Stimulated activated CD4-positive, alpha-beta T cell treated with anti-CD3 and anti-CD28 coated beads, Interleukin-2, amount 100 ng/mL, for 4 hours (primary cell): ENCODE measurements around the gene RASSF4.

Experiments
- DNase-seq: peaks from one replicate; pipeline ENCODE4 v3.0.0-alpha.2; 2020; ENCODE audit warnings: low read depth

RASSF4 gene

DNA sequence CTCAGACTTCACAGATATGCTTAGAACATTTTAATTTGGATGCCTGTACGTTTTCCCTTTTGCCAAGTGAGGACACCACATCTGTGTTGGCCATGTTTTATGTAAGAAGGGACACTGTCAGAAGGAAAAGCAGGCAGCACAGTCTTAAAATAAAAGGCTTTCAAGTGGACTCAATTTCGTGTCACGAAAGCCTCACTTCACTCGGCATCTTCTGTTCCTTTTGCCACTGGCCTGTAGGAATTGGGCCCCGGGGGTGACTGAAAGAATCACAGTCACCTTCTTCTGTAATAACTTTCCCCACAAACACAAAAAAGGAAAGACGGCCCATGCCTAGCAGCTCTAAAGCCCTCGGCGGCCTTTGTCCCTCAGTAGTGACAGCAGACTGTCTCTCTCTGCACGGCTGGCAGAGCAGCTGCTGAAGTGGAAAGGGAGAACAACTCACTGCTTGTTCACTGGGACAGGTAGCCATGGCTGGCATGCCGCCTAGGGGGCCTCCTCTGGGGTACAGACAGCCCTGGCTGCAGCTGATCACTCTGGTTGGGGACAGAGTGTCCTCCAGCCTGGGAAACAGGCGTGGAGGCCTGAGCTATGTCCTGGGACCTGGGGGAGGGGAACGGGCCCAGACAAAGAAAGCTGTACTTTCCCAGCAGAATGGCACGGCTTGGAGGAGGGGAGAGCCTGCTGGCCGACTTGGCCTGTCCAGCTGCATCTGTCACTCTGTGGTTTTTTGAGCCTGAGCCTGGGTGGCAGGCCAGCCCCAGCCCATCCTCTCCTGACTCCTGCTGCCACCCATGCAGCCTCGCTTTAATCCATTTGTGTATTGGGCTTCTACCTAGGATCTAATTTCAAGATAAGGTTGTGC is 4.4 kb downstream of the RASSF4 start:
- DNase-seq, result no peak

DNA sequence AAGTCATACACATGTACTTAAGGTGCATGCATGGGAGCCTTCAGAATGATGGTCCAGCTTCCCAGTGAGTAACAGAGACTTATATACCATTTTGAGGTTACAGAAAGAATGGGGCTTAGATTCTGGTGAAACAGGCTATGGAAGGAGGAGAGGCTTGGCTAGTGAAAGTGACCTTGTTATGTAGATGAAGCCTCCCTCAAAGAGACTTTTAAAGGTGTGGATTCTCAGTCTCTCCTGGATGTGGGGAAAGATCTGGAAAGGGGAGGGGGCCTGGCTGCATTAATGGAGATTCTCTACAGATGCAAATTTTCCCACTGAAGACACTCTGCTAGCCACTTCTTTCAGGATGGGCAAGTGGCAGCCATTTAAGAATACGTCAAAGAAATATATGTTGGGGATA is 5.5 kb downstream of the RASSF4 start:
- no peak for DNase-seq

DNA sequence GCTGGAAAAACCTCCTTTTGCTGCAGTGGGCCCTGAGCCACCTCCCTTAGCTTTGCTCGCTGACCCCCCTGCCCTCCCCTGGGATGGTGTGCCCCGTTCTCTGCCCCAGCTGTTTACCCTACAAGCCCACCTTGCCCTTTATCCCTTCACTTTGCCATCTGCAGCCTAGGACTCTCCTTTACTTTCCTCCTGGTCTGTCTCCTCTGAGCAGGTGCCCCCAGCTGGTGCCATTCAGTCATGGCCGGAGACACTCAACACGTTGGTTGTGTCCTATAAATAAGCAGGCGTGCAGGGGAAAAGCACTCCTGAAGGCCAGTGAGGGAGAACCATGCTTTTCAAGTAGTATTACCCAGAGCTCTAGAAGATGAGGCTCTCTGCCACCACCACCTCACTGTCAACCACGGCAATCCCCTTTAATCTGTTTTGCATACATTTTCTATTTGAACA is 6.1 kb downstream of the RASSF4 start:
- no peak for DNase-seq

DNA sequence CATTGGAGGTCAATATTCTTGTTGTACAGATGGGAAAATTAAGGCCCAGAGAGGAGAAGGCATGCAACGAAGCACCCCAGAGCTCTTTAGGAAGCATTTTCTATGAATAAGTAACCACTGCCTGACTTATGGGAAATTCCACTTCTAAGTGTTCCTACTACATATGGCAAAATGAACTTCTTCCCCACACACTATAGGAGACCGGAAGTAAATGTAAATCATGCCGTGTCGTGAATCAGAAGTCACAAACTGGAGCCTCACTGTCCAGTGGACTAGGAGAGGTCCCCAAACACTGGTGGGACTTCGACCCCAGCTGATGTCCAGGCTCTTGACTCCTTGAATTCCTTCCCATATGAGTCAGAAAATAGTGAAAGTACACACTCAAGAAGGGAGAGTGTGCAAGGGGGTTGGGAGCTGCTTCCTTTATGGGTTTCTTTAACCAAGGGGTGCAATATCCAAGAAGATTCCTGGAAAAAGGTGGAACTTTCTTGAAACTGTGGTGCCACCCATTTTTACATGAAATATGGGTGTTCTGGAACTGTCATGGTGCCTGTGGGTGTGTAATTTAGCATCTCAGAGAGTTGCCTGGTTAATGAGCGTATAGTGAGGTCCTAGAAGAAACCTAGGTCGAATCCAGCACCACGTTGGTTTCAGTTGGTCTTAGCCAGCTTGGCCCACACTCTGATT is 6.7 kb downstream of the RASSF4 start:
- no peak for DNase-seq

DNA sequence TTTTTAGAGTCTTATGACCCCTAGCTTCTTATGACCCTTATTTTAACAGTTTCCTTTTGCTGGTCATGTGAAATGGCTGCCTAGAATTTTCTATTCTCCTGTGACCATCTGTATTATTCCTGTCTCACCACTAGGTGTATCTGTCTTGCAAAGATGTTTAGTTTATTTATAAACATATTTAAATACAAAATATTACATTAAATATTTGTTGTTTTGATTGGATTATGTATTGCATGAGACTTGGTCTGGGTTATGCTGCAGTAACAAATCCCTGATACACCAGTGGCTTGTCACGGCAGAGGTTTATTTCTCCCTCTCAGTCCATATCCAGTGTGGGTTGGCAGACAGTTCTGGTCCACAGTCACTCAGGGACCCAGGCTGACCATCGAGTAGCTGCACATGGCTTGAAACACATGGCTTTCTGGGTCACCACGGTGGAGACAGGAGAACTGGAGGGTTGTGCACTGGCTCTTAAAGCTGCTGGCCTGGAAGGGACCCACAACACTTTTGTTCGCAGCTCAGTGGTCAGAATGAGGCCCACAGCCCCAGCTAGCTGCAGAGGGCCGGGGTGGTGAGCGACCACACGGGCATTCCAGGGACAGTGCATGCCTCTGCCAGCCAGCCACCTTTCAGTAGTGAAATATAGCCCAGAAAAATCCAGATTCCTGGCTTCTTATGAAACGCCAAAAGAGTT is 7.4 kb downstream of the RASSF4 start:
- DNase-seq, result no peak

DNA sequence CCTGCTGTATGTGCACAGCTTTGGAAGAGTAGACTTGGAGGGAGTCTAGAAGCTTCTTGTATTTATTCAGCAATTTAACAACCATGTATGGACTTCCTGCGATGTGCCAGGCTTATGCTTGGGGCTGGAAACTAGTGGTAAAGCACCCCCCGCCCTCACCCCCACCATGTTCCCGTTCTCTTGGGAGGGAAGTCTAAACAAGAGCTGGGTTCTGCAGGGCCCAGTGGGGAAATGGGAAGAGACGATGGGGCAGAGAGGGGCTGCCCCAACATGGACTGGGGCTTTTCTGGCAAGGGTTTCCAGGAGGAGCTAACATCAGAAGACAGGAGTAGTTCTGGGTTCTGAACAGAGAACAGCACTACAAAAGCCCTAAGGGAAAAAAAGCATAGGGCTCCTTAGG is 8.0 kb downstream of the RASSF4 start:
- DNase-seq, result no peak

DNA sequence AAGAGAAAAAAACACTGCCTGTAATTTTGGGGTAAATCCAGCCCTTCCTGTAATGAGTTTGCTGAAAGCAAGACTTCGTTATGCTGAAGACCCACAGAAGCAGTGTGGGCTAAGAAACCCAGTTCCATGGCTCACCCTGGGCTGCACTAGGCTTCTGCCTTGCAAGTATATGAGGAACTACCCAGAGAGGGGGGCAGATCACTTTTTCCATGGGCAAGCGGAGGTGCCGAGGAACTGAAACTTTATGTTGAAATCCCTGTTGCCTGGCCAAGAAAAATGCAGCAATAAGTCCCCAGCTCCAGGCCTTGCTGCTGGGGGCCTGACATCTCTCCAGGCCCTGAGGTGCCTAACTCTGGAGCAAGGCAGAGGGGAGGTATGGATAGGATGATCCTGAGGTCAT is 8.5 kb downstream of the RASSF4 start:
- DNase-seq, result no peak

DNA sequence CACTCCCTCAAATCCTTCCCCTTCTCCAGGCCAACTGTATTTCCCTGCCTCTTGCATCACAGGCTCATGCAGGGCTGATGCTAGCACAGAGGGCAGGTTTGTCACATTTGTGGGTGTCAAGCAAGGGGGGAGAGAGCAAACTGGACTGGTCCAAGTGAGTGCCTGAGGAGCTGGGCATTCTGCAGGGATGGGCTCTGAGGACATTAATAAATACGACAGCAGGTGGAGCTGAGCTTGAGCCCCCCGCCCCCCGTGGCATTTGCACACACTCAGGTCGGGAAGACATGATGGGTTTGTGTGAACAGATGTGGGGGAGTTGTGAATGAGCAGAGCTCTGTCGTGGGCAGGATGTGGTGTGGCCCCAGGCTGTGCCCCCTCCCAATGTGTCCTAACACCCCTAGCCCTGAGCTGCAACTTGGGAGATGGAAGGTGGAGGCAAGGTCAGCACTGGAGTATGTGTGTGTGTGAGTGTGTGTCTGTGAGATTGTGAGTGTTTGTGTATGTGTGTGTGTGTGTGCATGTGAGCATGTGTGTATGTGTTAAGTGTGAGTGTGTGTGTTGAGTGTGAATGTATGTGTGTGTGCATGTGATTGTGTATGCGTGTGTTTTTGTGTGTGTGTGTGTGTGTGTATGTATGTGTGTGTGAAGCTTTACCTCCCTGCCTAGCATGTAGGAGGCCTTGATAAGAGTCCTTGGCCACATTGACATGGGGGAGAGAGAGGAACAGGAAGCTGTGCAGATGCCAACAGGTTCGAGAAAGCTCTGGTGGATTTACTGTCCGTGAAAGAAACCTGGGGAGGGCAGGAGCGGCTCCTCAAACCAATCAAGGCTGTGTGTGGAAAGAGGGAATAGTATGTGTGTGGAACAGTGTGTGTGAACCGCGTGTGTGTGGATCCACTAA is 9.1 kb downstream of the RASSF4 start:
- no peak for DNase-seq

DNA sequence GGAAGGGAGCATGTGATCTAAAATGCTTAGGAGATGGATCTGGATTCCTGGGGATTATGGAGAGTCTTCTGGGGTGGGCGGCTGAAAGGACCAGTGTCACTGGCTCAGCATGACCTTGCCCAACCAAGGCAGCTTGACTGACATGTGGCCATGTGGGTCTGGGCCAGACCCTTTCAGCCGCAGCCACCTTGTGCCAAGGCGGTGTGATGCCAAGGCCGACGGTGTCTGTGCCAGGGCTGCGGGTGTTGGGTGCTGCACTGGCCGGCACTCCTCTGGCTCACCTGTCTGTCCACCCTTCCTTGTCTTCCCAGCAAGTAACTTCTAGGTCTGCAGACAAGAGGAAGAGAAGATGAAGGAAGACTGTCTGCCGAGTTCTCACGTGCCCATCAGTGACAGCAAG is 10.3 kb downstream of the RASSF4 start:
- no peak for DNase-seq

DNA sequence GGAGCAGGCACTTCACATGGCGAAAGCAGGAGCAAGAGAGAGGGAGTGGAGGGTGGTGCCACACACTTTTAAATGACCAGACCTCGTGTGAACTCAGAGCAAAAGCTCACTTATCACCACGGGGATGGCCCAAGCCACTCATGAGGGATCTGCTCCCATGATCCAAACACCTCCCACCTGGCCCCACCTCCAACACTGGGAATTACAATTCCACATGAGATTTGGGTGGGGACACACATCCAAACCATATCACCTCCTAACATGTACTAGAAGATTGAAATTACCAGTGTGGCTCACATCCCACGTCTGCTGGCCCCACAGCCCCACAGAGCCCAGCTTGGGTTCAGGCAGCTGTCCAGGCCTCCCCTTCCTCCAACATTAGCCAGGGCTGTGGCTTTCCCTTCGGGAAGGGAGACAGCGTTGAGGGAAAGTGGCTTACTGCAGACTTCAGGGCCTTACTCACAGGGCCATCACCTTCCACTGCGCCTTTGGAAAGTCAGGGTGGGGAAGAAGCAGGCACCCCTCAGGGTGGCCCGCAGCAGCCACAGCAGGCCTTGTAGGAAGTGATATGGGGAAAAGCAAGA is 11.3 kb downstream of the RASSF4 start:
- DNase-seq, result no peak

DNA sequence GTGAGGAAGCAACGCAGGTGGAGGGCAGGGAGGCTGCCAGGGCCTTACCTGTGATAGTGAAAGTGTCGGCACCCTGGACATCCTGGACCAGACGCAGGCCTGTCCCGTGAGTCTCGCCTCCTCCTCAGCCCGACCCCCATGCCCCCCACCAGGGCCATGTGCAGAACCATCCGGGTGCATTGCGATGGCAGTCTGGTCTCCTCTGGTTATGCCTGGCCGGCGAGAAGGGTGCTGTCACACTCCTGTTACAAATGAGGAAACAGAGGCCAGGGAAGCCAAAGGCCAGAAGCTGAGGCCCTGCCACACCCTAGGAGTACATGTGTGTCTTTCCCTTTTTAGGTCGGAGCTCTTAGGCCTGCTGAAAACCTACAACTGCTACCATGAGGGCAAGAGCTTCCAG is 11.8 kb downstream of the RASSF4 start:
- DNase-seq, result no peak

DNA sequence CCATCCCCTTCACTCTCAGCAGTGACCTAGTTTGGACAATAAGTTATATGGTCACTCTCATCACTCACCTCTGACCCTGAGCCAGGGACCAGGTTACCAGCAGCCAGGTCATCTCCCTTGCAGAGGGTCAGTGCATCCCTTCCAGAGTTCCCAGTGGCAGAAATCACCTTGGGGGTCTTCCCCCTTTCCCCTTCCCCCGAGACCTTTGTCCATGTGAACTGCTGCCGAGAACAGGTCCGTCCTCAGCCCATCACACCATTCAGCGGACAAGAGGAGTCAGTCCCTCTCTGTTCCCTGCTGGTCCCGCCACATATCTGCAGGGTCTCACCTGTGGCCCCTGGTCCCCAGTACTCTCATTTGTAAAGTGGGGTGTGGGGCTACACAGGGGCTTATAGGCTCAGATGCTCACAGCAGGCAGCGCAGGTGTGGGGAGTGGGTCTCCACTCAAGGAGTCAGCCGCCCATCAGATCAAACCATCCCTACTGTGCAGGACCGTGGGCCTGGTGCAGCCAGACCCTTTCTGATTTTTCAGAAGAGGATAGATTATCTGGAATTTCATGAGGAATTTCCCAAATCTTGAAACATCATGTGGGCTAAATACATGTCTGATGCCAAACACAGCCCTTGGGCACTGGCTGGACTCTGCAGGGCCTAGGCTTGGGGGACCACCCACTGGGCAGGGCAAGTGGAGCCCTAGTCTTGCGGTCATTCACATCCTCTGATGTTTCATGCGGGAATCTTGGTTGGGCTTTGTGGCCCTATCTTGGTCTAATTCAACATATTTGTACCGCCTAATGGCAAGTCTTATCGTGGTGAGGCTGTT is 12.5 kb downstream of the RASSF4 start:
- DNase-seq, result no peak

DNA sequence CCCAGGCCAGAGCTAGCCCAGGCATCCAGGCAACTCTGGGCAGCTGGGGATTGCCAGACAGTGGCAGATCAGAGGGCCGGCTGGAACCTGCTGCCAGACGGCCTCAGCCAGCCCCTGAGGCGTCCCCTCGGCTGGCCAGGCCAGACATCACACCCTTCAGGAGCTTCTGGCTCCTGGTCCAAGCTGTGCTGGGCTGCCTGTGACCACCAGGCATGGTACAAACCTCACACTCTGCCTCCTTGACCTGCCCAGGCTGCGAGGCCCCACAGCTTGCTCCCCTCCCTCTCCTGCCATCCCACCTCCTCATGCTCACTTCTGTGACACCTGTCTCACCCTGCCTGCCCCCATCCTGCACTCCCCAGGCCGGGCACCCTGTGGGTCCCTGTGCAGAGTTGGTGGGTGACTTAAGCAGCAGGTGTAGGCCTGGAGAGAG is 13.3 kb downstream of the RASSF4 start:
- DNase-seq, result no peak

DNA sequence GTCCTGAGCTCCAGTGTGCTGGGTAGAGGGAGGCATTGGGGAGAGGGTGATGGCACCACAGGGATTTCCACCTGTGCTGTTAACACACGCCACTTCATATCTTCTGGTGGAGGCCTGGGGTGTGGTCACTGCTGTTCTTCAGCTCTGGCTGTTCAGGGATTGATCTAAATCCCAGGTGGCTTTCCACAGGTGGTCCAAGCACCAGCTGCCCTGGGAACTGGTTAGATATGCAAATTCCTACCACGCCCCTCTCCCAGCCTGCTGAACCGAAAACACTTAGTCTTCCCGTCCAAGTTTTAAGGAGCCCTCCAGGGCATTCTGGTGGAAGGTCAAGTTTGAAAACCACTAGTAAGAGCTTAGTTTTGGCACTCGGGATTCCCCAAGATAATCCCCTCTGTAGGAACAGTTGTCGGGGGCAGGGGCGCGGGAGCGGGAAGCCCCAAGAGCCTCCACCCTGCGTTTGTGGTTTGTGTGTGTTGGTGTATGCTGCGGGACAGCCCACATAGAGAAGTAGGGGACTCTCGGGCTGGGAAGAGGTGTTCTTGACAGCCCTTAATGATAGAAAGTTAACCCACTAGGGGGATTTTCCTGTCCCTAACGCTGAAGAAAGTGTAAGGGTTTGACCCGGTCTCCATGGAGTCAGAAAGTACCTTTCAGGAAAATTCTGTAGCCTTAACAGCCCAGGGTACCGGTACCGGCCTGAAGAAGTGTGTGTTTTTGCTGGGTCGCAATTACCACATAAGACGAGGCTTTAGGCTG is 13.9 kb downstream of the RASSF4 start:
- no peak for DNase-seq

DNA sequence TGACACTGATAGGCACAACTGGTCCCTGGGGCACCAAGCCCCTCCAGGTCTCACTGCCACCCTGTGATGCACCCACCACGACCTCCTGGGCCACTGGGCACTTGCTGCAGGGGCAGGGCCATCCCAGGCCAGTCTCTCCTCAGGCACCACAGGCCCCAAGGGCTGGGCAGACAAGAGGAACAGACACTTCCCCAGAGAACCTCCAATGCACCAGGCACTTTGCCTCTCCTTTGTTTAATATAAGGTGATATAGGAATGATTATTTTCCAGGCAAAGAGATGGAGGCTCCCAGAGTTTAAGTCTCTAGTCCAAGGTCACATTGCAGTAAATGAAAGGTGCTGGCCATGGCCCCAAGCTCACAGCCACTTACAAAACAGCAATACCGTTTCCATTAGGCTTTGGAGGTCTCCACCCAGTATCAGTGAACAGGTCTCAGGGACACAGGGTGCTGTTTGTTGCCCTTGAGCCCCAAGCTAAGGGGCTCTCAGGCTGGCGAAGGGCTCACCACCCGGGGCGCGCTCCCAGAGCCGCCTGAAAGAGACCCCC is 14.6 kb downstream of the RASSF4 start:
- no peak for DNase-seq

DNA sequence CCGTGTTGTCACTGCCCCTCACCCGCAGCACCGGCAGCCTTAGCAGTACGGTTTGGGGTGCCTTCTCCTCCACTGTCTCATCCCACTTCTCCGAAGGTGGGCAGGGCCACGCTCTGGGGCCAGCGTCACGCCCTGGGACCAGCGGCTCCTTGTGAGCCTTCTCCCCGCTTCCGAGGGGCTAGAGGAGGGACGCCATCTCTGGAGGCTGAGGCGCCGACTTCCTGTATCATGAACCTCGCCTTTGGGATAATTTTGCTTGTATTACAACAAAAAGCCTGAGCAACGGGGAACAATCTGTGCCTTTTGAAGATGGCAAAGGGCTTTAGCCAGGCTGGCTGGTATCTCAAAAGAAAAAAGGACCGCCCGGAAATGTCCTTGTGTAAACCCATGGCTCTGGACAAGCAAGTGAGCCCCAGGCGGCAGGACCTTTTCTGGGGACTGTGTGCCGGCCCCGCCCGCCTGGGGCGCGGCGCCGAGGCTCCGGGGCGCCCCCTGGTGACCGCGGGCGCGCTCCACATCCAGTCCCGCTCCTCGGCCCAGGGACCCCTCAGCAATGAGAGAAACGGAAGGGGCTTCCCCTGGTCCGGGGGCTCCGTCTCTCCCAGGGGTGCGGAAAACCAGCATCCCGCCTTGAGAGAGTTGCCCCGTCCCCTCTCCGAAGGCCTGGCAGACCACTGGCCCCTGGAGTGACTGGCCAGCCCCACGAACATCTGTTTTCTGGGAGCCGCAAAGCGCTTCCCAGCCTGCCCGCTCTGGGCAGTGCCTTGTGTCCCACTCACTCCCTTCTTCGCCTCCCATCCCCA is 15.2 kb downstream of the RASSF4 start:
- DNase-seq, result peak; percentile 28

DNA sequence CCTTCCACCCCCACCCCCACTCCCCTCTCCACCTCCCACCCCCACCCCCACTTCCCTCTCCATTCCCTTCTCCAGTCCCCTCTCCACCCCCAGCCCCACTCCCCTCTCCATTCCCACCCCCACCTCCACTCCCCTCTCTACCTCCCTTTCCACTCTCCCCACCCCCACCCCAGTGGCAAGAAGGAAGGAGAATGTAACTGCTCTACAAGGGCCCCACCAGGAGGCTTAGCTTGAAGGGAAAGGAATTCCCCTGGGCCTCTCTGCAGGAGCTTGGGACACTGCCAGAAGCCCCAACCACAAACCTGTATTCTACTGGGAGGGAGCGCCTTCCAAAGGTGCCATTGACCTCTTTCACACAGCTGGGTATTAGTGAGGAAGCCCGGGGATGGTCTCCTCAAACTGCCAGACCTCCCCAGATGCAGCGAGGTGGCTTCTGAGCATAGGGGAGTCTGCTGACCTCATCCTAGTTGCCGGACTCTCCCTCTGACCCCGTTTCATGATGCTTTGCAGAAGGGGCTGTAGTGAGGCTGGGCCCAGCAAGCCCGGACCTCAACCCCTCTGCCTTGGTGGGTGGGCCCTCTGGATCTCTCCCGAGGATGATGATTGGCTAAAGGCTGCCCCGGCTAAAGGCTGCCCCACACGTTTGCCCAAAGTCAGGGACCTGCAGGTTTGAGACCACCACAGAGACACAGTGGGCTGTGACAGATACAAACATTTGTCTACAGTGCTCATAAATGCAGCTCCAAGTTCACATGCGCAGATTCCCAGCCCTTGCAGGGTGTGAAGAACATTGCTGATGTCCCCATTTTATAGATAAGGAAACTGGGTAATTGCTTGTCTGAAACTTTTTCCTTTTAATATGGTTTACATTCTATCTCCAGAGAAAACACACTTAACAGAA is 16.1 kb downstream of the RASSF4 start:
- DNase-seq, result no peak
